GM18909 (cell line): ENCODE measurements around the gene PABPN1L.

Experiments used
- ATAC-seq: cut with Tn5 transposase; IDR thresholded peaks from one replicate; pipeline ENCODE4 v1.9.1; 2021; ENCODE audit warnings: mild to moderate bottlenecking; ENCODE audit not compliant: unreplicated experiment, poor library complexity

The PABPN1L gene

GRCh38 chr16:88871349-88871702, 4.9 kb upstream of the PABPN1L start:
- ATAC-seq = no peak

- no peak for ATAC-seq
These were observed 4.3 kb upstream of the PABPN1L start for GRCh38 chr16:88870608-88871348.

GRCh38 chr16:88869673-88869980, 3.2 kb upstream of the PABPN1L start:
- ATAC-seq = no peak

GRCh38 chr16:88868974-88869672, 2.7 kb upstream of the PABPN1L start:
- no peak for ATAC-seq

GRCh38 chr16:88867581-88868246, 1.3 kb upstream of the PABPN1L start:
- no peak for ATAC-seq

GRCh38 chr16:88865742-88866141, 718 bp downstream of the PABPN1L start:
- ATAC-seq = no peak

- ATAC-seq = no peak
These were observed 1.1 kb downstream of the PABPN1L start for GRCh38 chr16:88865310-88865709.

GRCh38 chr16:88864521-88864920, 1.9 kb downstream of the PABPN1L start:
- no peak for ATAC-seq

GRCh38 chr16:88864099-88864498, 2.4 kb downstream of the PABPN1L start:
- ATAC-seq = no peak

GRCh38 chr16:88863426-88863825, 3.0 kb downstream of the PABPN1L start:
- no peak for ATAC-seq

GRCh38 chr16:88862968-88863367, 3.5 kb downstream of the PABPN1L start:
- ATAC-seq = no peak

GRCh38 chr16:88861359-88861758, 5.1 kb downstream of the PABPN1L start:
- ATAC-seq = no peak

- no peak for ATAC-seq
These were observed 6.9 kb downstream of the PABPN1L start for GRCh38 chr16:88859381-88860091.

- ATAC-seq = peak; percentile 26
These were observed 8.6 kb downstream of the PABPN1L start for GRCh38 chr16:88857728-88858339.

GRCh38 chr16:88856828-88857727, 9.4 kb downstream of the PABPN1L start, which contains the start of the genes GALNS and TRAPPC2L:
Gene GALNS (minus strand): TSS chr16:88856947. CDS start chr16:88856877, 70 bp downstream.
Gene TRAPPC2L (plus strand): TSS chr16:88857127. CDS start chr16:88857151, 24 bp downstream.
- ATAC-seq = peak; percentile 77

- no peak for ATAC-seq
These were observed 10.2 kb downstream of the PABPN1L start for GRCh38 chr16:88856122-88856827.

GRCh38 chr16:88855736-88856121, 10.7 kb downstream of the PABPN1L start:
- no peak for ATAC-seq

GRCh38 chr16:88855176-88855575, 11.3 kb downstream of the PABPN1L start:
- no peak for ATAC-seq
